Fibroblast of gingiva (primary cell): ENCODE measurements around the gene FIBP.

Experiments used
- DNase-seq: peaks from one replicate; pipeline ENCODE4 v3.0.0-alpha.2; 2011; ENCODE audit warnings: low read depth

The FIBP gene

GRCh38 chr11:65890324-65891218 lies 2.3 kb upstream of the FIBP start, which contains the start of gene CCDC85B:
Gene CCDC85B, plus strand, starts transcription at chr11:65890673. Its CDS starts 111 bp downstream, at chr11:65890784.
- DNase-seq = peak; percentile 98

GRCh38 chr11:65887723-65888162 lies 528 bp downstream of the FIBP start:
- DNase-seq = no peak

GRCh38 chr11:65886826-65887722 lies 1.2 kb downstream of the FIBP start:
- DNase-seq = no peak

GRCh38 chr11:65885808-65886536 lies 2.3 kb downstream of the FIBP start:
- DNase-seq = no peak

GRCh38 chr11:65885231-65885630 lies 3.0 kb downstream of the FIBP start:
- no peak for DNase-seq

- DNase-seq = peak; percentile 65
These were observed 3.6 kb downstream of the FIBP start for GRCh38 chr11:65884716-65885092.

- no peak for DNase-seq
These were observed 4.2 kb downstream of the FIBP start for GRCh38 chr11:65883786-65884715.

GRCh38 chr11:65883058-65883761 lies 5.1 kb downstream of the FIBP start:
- DNase-seq = no peak

GRCh38 chr11:65882120-65883057 lies 5.9 kb downstream of the FIBP start:
- DNase-seq = no peak

GRCh38 chr11:65880844-65881421 lies 7.3 kb downstream of the FIBP start:
- DNase-seq = no peak

- DNase-seq = no peak
These were observed 8.2 kb downstream of the FIBP start for GRCh38 chr11:65880027-65880426.

- DNase-seq = no peak
These were observed 8.7 kb downstream of the FIBP start, which contains the start of gene CTSW for GRCh38 chr11:65879617-65880016. Gene CTSW, plus strand, starts transcription at chr11:65879837. Its CDS starts 18 bp downstream, at chr11:65879855.

- DNase-seq = peak; percentile 91
These were observed 14.7 kb downstream of the FIBP start for GRCh38 chr11:65873318-65874156.

GRCh38 chr11:65872586-65873317 lies 15.5 kb downstream of the FIBP start, which contains the start of gene EFEMP2:
Gene EFEMP2, minus strand, starts transcription at chr11:65872800. Its CDS starts 446 bp downstream, at chr11:65872354.
- DNase-seq = peak; percentile 53

GRCh38 chr11:65871811-65872548 lies 16.3 kb downstream of the FIBP start:
- no peak for DNase-seq
